ENCODE measurements around the gene FECH. TPM values are rescaled to one million over a fixed set of nuclear protein-coding genes. Genes with fewer than 3 reads are reported as not detected.

Gene FECH
- total and polyA plus RNA-seq, 9 of the 15 experiments (the other 6 are each of a cell fraction or from before 2014, with no cell fraction given): 19.8 to 170 (median 56.8) TPM

- TF ChIP-seq ZFP36 (IDR thresholded peaks at IDR 0.05; ENCODE audit: low read depth, low read length, partially characterized antibody) (no peak), ZNF583 (CRISPR knock-in tag; IDR thresholded peaks at IDR 0.05) (0 out of 2 replicates have a peak, but pooled peaks have one; percentile 29), ZNF75A (CRISPR knock-in tag; IDR thresholded peaks at IDR 0.05) (no peak), BACH1 (tag; IDR thresholded peaks at IDR 0.05) (peak; percentile 53; the same call in 1 of the 2 replicates), ZSCAN29 (IDR thresholded peaks at IDR 0.05) (no peak), SMAD4 (CRISPR knock-in tag; conservative IDR thresholded peaks at IDR 0.05) (peak; percentile 68; the same call in 1 of the 2 replicates), ZNF592 (IDR thresholded peaks at IDR 0.05) (peak; percentile 84), TCF15 (CRISPR knock-in tag; IDR thresholded peaks at IDR 0.05) (no peak), GMEB1 (CRISPR knock-in tag; IDR thresholded peaks at IDR 0.05) (no peak), ERF (CRISPR knock-in tag; IDR thresholded peaks at IDR 0.05) (no peak), PRPF4 (IDR thresholded peaks at IDR 0.05; ENCODE audit: insufficient read depth, low read depth, low read length, poor library complexity, severe bottlenecking) (no peak), CREB1 (IDR thresholded peaks at IDR 0.05) (peak; percentile 38; the same call in 1 of the 2 replicates), CREB1 (CRISPR knock-in tag; IDR thresholded peaks at IDR 0.05) (no peak), ZC3H11A (IDR thresholded peaks at IDR 0.05; ENCODE audit: low read depth, low read length) (no peak), IFI16 (CRISPR knock-in tag; IDR thresholded peaks at IDR 0.05) (no peak), ZNF717 (CRISPR knock-in tag; IDR thresholded peaks at IDR 0.05) (no peak), SMAD2 (IDR thresholded peaks at IDR 0.05; ENCODE audit: low read depth, low read length) (no peak), XRCC4 (IDR thresholded peaks at IDR 0.05; ENCODE audit: extremely low read depth, insufficient read depth, insufficient read length) (no peak), ADNP (tag; IDR thresholded peaks at IDR 0.05) (no peak), MEF2A (IDR thresholded peaks at IDR 0.05; ENCODE audit: control insufficient read depth, low read depth, low read length) (0 out of 2 replicates have a peak, but pooled peaks have one; percentile 10), TRIM24 (IDR thresholded peaks at IDR 0.05) (peak; percentile 74 to 80), HLTF (IDR thresholded peaks at IDR 0.05) (no peak), TAF1 (IDR thresholded peaks at IDR 0.05; ENCODE audit: control insufficient read depth, extremely low read depth, insufficient read depth, low read length, severe bottlenecking) (peak; percentile 45), BRD4 (IDR thresholded peaks at IDR 0.05) (no peak)
Observed at GRCh38 chr18:57583297-57583835, 3.1 kb downstream of the FECH start (continued).
